SK-N-SH treated with all-trans-retinoic acid at 6 μM for 48 hours (cell line): ENCODE measurements around the gene RAB31.
A peak's percentile ranks its signal among the peaks of the same experiment; 100 is the strongest.

Source experiments
- ATAC-seq: fragments of 200-7000 bp; cut with Tn5 transposase; 3 replicates; pipeline ENCODE4 v1.9.1; 2020; ENCODE audit warnings: mild to moderate bottlenecking, moderate library complexity
- ARNTL ChIP-seq: fragments of 450-650 bp; formaldehyde crosslinking; IDR thresholded peaks from 2 replicates; pipeline ENCODE4 v1.5.0; 2020; ENCODE audit warnings: low read depth, mild to moderate bottlenecking, moderate library complexity, borderline replicate concordance
- BACH2 ChIP-seq: fragments of 250-450 bp; sonication (Bioruptor Pico); IDR thresholded peaks from 2 replicates; pipeline ENCODE4 v1.9.0; 2021; ENCODE audit warnings: mild to moderate bottlenecking, borderline replicate concordance
- CREB5 ChIP-seq: fragments of 250-450 bp; sonication (Bioruptor Pico); IDR thresholded peaks from 2 replicates; pipeline ENCODE4 v1.5.1; 2020; ENCODE audit warnings: low read depth, mild to moderate bottlenecking, moderate library complexity
- CSDC2 ChIP-seq: fragments of 250-450 bp; sonication (Bioruptor Pico); IDR thresholded peaks from 2 replicates; pipeline ENCODE4 v1.5.0; 2020; ENCODE audit warnings: mild to moderate bottlenecking, moderate library complexity
- ESRRG ChIP-seq: fragments of 250-450 bp; sonication (Bioruptor Pico); IDR thresholded peaks from 2 replicates; pipeline ENCODE4 v1.6.1; 2021; ENCODE audit warnings: mild to moderate bottlenecking
- GLIS3 ChIP-seq: fragments of 250-450 bp; sonication (Bioruptor Pico); IDR thresholded peaks from 2 replicates; pipeline ENCODE4 v1.5.0; 2020; ENCODE audit warnings: mild to moderate bottlenecking, moderate library complexity
- ISL1 ChIP-seq: fragments of 250-450 bp; sonication (Bioruptor Pico); IDR thresholded peaks from 2 replicates; pipeline ENCODE4 v2.1.2; 2022; ENCODE audit warnings: mild to moderate bottlenecking, moderate library complexity
- OSR1 ChIP-seq: fragments of 250-450 bp; sonication (Bioruptor Pico); IDR thresholded peaks from 2 replicates; pipeline ENCODE4 v1.8.0; 2022; ENCODE audit warnings: moderate library complexity, mild to moderate bottlenecking, inconsistent platforms
- PATZ1 ChIP-seq: fragments of 250-450 bp; sonication (Bioruptor Pico); IDR thresholded peaks from 2 replicates; pipeline ENCODE4 v1.8.0; 2020; ENCODE audit warnings: mild to moderate bottlenecking, moderate library complexity, borderline replicate concordance
- POU6F1 ChIP-seq: fragments of 250-450 bp; sonication (Bioruptor Pico); IDR thresholded peaks from 2 replicates; pipeline ENCODE4 v1.8.0; 2021; ENCODE audit warnings: low read depth, mild to moderate bottlenecking, moderate library complexity, borderline replicate concordance
- PPARA ChIP-seq: fragments of 250-450 bp; sonication (Bioruptor Pico); IDR thresholded peaks from 2 replicates; pipeline ENCODE4 v1.5.0; 2020; ENCODE audit warnings: mild to moderate bottlenecking, borderline replicate concordance
- RARB ChIP-seq: fragments of 250-450 bp; sonication (Bioruptor Pico); IDR thresholded peaks from 2 replicates; pipeline ENCODE4 v1.8.0; 2021; ENCODE audit warnings: mild to moderate bottlenecking, moderate library complexity
- SNAI2 ChIP-seq: fragments of 250-450 bp; sonication (Bioruptor Pico); IDR thresholded peaks from 2 replicates; pipeline ENCODE4 v1.5.0; 2020; ENCODE audit warnings: mild to moderate bottlenecking, moderate library complexity
- TCF4 ChIP-seq: fragments of 250-450 bp; sonication (Bioruptor Pico); IDR thresholded peaks from 2 replicates; pipeline ENCODE4 v1.8.0; 2021; ENCODE audit warnings: mild to moderate bottlenecking, moderate library complexity, borderline replicate concordance
- TOX ChIP-seq: fragments of 250-450 bp; sonication (Bioruptor Pico); IDR thresholded peaks from 2 replicates; pipeline ENCODE4 v1.8.0; 2021; ENCODE audit warnings: mild to moderate bottlenecking, moderate library complexity, borderline replicate concordance
- ZC3H10 ChIP-seq: fragments of 250-450 bp; sonication (Bioruptor Pico); IDR thresholded peaks from 2 replicates; pipeline ENCODE4 v1.5.1; 2021; ENCODE audit warnings: mild to moderate bottlenecking, moderate library complexity
- ZFP30 ChIP-seq: fragments of 450-650 bp; formaldehyde crosslinking; IDR thresholded peaks from 2 replicates; pipeline ENCODE4 v1.5.0; 2022; ENCODE audit warnings: mild to moderate bottlenecking, moderate library complexity
- ZNF565 ChIP-seq: fragments of 450-650 bp; formaldehyde crosslinking; conservative IDR thresholded peaks from 2 replicates; pipeline ENCODE4 v1.5.0; 2020; ENCODE audit warnings: low read depth, mild to moderate bottlenecking, moderate library complexity
- ZNF70 ChIP-seq: fragments of 450-650 bp; formaldehyde crosslinking; IDR thresholded peaks from 2 replicates; pipeline ENCODE4 v1.5.0; 2020; ENCODE audit warnings: mild to moderate bottlenecking, moderate library complexity
- ZNF8 ChIP-seq: fragments of 450-650 bp; formaldehyde crosslinking; IDR thresholded peaks from 2 replicates; pipeline ENCODE4 v1.5.0; 2020; ENCODE audit warnings: mild to moderate bottlenecking, moderate library complexity
- TF ChIP-seq, protein P1 (sequence below): fragments of 250-450 bp; sonication (Bioruptor Pico); IDR thresholded peaks from 2 replicates; pipeline ENCODE4 v1.5.1; 2021; ENCODE audit warnings: mild to moderate bottlenecking, moderate library complexity

The RAB31 gene

DNA sequence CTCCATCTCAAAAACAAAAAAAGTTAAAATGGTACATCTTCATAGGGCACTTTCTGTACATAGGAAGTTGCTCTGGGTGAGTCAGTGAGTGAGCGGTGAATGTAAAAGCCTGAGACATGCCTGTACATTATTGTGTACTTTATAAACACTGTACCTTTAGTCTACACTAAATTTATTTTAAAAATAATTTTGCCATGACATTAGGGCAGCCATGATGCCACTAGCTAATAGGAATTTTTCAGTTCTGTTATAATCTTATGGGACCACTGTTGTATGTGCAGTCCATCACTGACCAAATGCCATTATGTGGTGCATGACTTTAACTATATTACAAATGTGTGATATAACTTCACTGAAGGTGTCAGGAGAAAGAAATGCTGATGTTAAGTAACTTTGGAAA is 166.6 kb downstream of the RAB31 start:
- no peak for ATAC-seq
- no peak for TF ChIP-seq SNAI2 (CRISPR knock-in tag)
- TF ChIP-seq PPARA (CRISPR knock-in tag): no peak
- TF ChIP-seq ZFP30 (CRISPR knock-in tag): no peak
- no peak for TF ChIP-seq ARNTL
- TF ChIP-seq POU6F1: no peak
- no peak for TF ChIP-seq GLIS3 (CRISPR knock-in tag)
- TF ChIP-seq ZNF8: no peak
- no peak for TF ChIP-seq ZNF565 (CRISPR knock-in tag)
- TF ChIP-seq PATZ1 (CRISPR knock-in tag): no peak

DNA sequence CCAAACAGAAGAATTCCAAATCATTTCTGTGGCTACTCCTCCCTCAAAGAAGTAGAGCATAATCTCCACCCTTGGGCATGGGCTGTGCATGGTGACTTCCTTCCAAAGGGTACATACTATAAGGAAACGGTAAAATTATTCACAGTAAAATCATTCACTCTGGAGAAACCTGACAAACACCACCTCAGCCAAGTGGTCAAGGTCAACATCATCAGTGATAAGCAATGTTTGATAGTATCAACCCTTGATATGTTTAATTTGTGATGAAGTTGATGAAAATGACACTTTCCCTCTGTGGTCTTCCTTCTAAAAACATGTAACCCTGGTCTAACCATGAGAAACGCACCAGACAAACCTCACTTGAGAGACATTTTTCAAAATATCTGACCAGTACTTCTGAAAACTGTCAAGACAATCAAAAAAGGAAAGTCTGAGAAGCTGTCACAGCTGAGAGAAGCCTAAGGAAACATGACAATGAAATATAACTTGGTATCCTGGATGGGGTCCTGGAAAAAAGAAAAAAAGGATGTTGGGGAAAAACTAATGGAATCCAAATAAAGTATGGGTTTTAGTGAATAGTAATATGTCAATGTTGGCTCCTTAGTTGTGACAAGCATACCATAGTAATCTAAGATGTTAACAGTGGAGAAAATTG is 168.2 kb downstream of the RAB31 start:
- TF ChIP-seq CREB5 (CRISPR knock-in tag): no peak

GRCh38 chr18:9876867-9877654 is 169.0 kb downstream of the RAB31 start:
- peak; percentile 92 for ATAC-seq
- TF ChIP-seq OSR1 (CRISPR knock-in tag) (no peak), ZC3H10 (CRISPR knock-in tag) (no peak), TCF4 (CRISPR knock-in tag) (peak; percentile 41; the same call in 1 of the 2 replicates), PATZ1 (CRISPR knock-in tag) (0 out of 2 replicates have a peak, but pooled peaks have one; percentile 8)

More for the DNA sequence above, 168.2 kb downstream of the RAB31 start:
- no peak for ATAC-seq

GRCh38 chr18:9877655-9878014 is 169.5 kb downstream of the RAB31 start:
- ATAC-seq: no peak
- TF ChIP-seq PATZ1 (CRISPR knock-in tag) (no peak), TOX (no peak), TCF4 (CRISPR knock-in tag) (no peak), CREB5 (CRISPR knock-in tag) (no peak), SNAI2 (CRISPR knock-in tag) (no peak), ISL1 (no peak), ZNF565 (CRISPR knock-in tag) (no peak), RARB (CRISPR knock-in tag) (no peak), POU6F1 (no peak), ZFP30 (CRISPR knock-in tag) (no peak), OSR1 (CRISPR knock-in tag) (no peak), ESRRG (CRISPR knock-in tag) (no peak), ZNF70 (no peak), CSDC2 (no peak), GLIS3 (CRISPR knock-in tag) (no peak), PPARA (CRISPR knock-in tag) (no peak), BACH2 (CRISPR knock-in tag) (no peak)
- TF ChIP-seq, protein P1, sequence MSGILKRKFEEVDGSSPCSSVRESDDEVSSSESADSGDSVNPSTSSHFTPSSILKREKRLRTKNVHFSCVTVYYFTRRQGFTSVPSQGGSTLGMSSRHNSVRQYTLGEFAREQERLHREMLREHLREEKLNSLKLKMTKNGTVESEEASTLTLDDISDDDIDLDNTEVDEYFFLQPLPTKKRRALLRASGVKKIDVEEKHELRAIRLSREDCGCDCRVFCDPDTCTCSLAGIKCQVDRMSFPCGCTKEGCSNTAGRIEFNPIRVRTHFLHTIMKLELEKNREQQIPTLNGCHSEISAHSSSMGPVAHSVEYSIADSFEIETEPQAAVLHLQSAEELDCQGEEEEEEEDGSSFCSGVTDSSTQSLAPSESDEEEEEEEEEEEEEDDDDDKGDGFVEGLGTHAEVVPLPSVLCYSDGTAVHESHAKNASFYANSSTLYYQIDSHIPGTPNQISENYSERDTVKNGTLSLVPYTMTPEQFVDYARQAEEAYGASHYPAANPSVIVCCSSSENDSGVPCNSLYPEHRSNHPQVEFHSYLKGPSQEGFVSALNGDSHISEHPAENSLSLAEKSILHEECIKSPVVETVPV (CRISPR knock-in tag): no peak
